Lung (tissue), 12 donors: ENCODE results near the gene SNTG2. TPM values are rescaled to one million over a fixed set of nuclear protein-coding genes. Genes with fewer than 3 reads are reported as not detected.

Experiments
- ATAC-seq: fragments of 200-7000 bp; cut with Tn5 transposase; one replicate; pipeline ENCODE4 v1.9.1; 2020; ENCODE audit warnings: moderate number of reproducible peaks; ENCODE audit not compliant: insufficient read depth, low FRiP score
- DNase-seq, 3 donors: peaks; one replicate each; pipeline ENCODE4 v3.0.0-alpha.2; 2013 to 2017
- H3K27ac ChIP-seq, 2 donors: one replicate each; pipeline ENCODE4 v1.5.1; 2013; ENCODE audit warnings: mild to moderate bottlenecking in 2 of 2, moderate library complexity in 2 of 2, control low read depth in 1 of 2, inconsistent platforms in 1 of 2, low read depth in 1 of 2, low read length in 1 of 2
- H3K27me3 ChIP-seq, 3 donors: one replicate each; pipeline ENCODE4 v1.5.1; 2013; ENCODE audit warnings: low read length in 2 of 3; ENCODE audit not compliant: control insufficient read depth in 3 of 3, insufficient read depth in 3 of 3
- H3K36me3 ChIP-seq, 4 donors: one replicate each; pipeline ENCODE4 v1.5.1; 2013; ENCODE audit warnings: low read length in 4 of 4, mild to moderate bottlenecking in 1 of 4, moderate library complexity in 1 of 4; ENCODE audit not compliant: control insufficient read depth in 4 of 4, insufficient read depth in 4 of 4
- H3K4me1 ChIP-seq, 5 donors: one replicate each; pipeline ENCODE4 v1.5.1; 2013; ENCODE audit warnings: low read length in 5 of 5, mild to moderate bottlenecking in 2 of 5, moderate library complexity in 1 of 5; ENCODE audit not compliant: control insufficient read depth in 5 of 5, insufficient read depth in 5 of 5
- H3K4me3 ChIP-seq: one replicate; pipeline ENCODE4 v1.5.1; 2013; ENCODE audit warnings: mild to moderate bottlenecking, control low read depth, moderate library complexity
- H3K9ac ChIP-seq, 2 donors: one replicate each; pipeline ENCODE4 v1.5.1; 2013; ENCODE audit warnings: low read length in 2 of 2, control low read depth in 1 of 2; ENCODE audit not compliant: insufficient read depth in 1 of 2
- H3K9me3 ChIP-seq, 4 donors: one replicate each; pipeline ENCODE4 v1.5.1; 2013; ENCODE audit warnings: low read length in 3 of 4, mild to moderate bottlenecking in 1 of 4, moderate library complexity in 1 of 4; ENCODE audit not compliant: control insufficient read depth in 4 of 4, insufficient read depth in 3 of 4
- WGBS, 2 donors: extraction: QIAGEN DNeasy Blood & Tissue Kit; methylation state at CpG; one replicate each; pipeline ENCODE4 v1.1.7; 2013; 5-methylcytosine and 5-hydroxymethylcytosine counted together
- polyA plus RNA-seq, 2 donors: library from polyadenylated mRNA; stranded (reverse); fragments of 200-250 nt; gene quantifications; one replicate each; pipeline ENCODE4 v1.2.1, GENCODE V29; 2013
- total RNA-seq, 2 donors: library from RNA; depleted of rRNA in 1 of 2; stranded (reverse); fragments of >200 nt in 1 of 2; gene quantifications; one replicate each; pipeline ENCODE4 v1.2.1, GENCODE V29; 2014 to 2021
- TF ChIP-seq, protein P1 (sequence below): IDR thresholded peaks from 2 replicates; pipeline ENCODE4 v1.5.1; 2012; ENCODE audit warnings: mild to moderate bottlenecking; ENCODE audit errors: control extremely low read depth, extremely low read depth
- donor health status: control.
- donor health status: control.
- donor health status: Bipolar disorder and iron deficiency.
- donor health status: healthy.
- donor health status: DM: yes; HTN: yes; CAD: no.

Gene SNTG2
- total and polyA plus RNA-seq, 4 donors: 0.31 to 1.8 (median 1.2) TPM

DNA sequence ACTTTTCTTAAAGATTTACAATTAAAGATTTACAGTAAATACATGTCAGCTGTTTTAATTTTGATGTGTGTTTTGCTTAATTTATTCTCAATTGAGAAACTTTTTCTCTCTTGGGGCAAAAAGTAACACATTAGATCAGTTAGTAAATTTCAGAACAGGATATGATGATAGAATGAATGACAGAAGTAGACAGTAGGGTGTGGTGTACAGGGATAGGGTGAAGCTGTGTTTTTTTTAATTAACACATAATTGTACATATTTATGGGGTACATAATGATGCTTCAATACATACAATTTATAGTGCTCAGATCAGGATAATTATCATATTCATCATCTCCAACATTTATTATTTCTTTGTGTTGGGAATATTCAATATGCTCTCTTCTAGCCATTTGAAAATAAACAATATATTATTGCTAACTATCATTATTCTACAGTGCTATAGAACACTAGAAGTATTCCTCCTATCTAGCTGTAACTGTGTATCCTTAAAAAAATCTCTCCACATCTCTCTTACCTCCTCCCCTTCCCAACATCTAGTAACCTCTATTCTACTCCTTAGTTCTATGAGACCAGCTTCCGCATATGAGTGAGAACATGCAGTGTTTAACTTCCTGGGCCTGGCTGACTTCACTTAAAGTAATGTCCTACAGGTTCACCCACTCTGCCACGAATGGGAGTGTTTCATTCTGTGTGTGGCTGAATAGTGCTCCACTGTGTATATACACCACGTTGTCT lies 175.2 kb downstream of the SNTG2 start:
- H3K4me1 ChIP-seq: no peaks in the 10 kb centered on the region
- ATAC-seq: no peak

DNA sequence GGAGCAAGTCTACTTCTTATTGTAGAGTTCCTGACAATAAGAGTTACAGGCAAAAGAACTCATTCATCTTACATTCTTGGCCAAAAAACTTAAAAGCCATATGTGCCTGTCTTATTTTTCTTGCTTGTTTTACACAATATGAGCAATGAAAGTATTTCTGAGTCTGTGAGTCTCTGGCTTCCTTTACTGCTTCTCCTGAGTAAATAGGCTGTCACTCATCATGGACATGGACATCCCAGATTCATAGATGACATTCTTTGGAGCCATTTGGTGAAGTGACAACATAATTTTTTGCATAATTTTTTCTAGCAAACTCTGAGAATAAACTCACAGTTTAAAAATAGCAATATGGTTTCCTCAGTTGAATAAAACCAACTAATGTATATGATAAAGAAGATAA lies 179.3 kb downstream of the SNTG2 start:
- ATAC-seq (no peak), DNase-seq (no peak)
- no peaks in the 10 kb centered on the region for H3K36me3 ChIP-seq
- peaks cover 0 to 1% (median 0%) of the 10 kb centered on the region in 4 donors for H3K9me3 ChIP-seq
- H3K27me3 ChIP-seq: peaks cover 0 to 8% (median 0%) of the 10 kb centered on the region in 3 donors
- no peak overlapping the region for H3K27ac ChIP-seq
- no peak overlapping the region for H3K4me3 ChIP-seq
- TF ChIP-seq, protein P1, sequence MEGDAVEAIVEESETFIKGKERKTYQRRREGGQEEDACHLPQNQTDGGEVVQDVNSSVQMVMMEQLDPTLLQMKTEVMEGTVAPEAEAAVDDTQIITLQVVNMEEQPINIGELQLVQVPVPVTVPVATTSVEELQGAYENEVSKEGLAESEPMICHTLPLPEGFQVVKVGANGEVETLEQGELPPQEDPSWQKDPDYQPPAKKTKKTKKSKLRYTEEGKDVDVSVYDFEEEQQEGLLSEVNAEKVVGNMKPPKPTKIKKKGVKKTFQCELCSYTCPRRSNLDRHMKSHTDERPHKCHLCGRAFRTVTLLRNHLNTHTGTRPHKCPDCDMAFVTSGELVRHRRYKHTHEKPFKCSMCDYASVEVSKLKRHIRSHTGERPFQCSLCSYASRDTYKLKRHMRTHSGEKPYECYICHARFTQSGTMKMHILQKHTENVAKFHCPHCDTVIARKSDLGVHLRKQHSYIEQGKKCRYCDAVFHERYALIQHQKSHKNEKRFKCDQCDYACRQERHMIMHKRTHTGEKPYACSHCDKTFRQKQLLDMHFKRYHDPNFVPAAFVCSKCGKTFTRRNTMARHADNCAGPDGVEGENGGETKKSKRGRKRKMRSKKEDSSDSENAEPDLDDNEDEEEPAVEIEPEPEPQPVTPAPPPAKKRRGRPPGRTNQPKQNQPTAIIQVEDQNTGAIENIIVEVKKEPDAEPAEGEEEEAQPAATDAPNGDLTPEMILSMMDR: no peak
- H3K4me1 ChIP-seq: no peaks in the 10 kb centered on the region
- no peak overlapping the region for H3K9ac ChIP-seq

More for the DNA sequence above, 175.2 kb downstream of the SNTG2 start:
- no peak overlapping the region for H3K27ac ChIP-seq
- no peaks in the 10 kb centered on the region for H3K9me3 ChIP-seq
- no peaks in the 10 kb centered on the region for H3K36me3 ChIP-seq
- H3K27me3 ChIP-seq: no peaks in the 10 kb centered on the region
- no peak overlapping the region for H3K9ac ChIP-seq
- WGBS, 2 donors: 74 to 83% methylated on average over 3 of the region's 3 CpGs
- DNase-seq: no peak
- no peak overlapping the region for H3K4me3 ChIP-seq
- TF ChIP-seq, protein P1: no peak

DNA sequence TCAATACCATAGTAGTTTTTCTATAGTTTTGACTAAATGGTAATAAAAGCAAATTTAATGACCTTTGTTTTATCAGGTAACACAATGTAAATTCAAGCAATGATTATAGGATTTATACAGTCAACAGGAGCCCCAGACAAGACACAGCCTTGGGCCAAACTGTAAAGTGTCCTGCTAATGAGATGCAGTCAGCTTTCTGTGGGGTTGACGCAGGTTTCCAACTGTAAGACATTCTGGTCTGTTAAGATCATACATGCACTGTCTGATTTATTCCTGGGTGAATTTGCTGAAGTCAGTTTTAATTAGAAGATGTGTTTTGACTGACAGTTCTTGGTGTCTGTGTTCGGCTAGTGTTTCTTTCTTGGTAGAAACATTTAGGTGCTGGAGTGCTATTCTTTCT lies 180.3 kb downstream of the SNTG2 start:
- 88 to 92% methylated on average over 2 of the region's 2 CpGs for WGBS, 2 donors

More for the DNA sequence above, 180.3 kb downstream of the SNTG2 start:
- ATAC-seq: no peak
- no peak for DNase-seq
- Histone ChIP-seq H3K9me3 (peaks cover 0 to 1% (median 0%) of the 10 kb centered on the region in 4 donors), H3K4me3 (no peak overlapping the region), H3K9ac (peak overlapping the region in 1 of 2 donors; percentile 11), H3K27ac (no peak overlapping the region), H3K36me3 (no peaks in the 10 kb centered on the region), H3K27me3 (peaks cover 0 to 8% (median 0%) of the 10 kb centered on the region in 3 donors), H3K4me1 (no peaks in the 10 kb centered on the region)
- TF ChIP-seq, protein P1: no peak
